Neural crest cell (in vitro differentiated cells): ENCODE data around the gene PDGFA. TPM values are rescaled to one million over a fixed set of nuclear protein-coding genes. Genes with fewer than 3 reads are reported as not detected.
"Not testable (repeated sequence)": the region's sequence is repeated elsewhere in the genome, so short reads cannot be mapped to it uniquely, and the experiment has no call there.

ENCODE experiments used
- DNase-seq: peaks from one replicate; pipeline ENCODE4 v3.0.0; 2021; ENCODE audit warnings: low read depth, mixed read lengths, low spot score
- H3K27ac Mint-ChIP-seq: one replicate; pipeline ENCODE4 v1.8.0; 2021; ENCODE audit warnings: mild to moderate bottlenecking, mixed read lengths; ENCODE audit not compliant: unreplicated experiment
- H3K27me3 Mint-ChIP-seq: 2 replicates; pipeline ENCODE4 v1.8.0; 2021; ENCODE audit warnings: low read depth, mild to moderate bottlenecking, mixed read lengths
- H3K36me3 Mint-ChIP-seq: 2 replicates; pipeline ENCODE4 v1.8.0; 2021; ENCODE audit warnings: low read depth, mild to moderate bottlenecking, mixed read lengths
- H3K4me1 Mint-ChIP-seq: 2 replicates; pipeline ENCODE4 v1.8.0; 2021; ENCODE audit warnings: mixed read lengths
- H3K4me3 Mint-ChIP-seq: one replicate; pipeline ENCODE4 v1.8.0; 2021; ENCODE audit warnings: mild to moderate bottlenecking, mixed read lengths
- H3K9me3 Mint-ChIP-seq: 2 replicates; pipeline ENCODE4 v1.8.0; 2021; ENCODE audit warnings: mixed read lengths
- total RNA-seq: library from RNA; stranded (reverse); gene quantifications from 2 replicates; pipeline ENCODE4 v1.2.1, GENCODE V29; 2021
- TF ChIP-seq, protein P1 (sequence below): fragments of 200-600 bp; sonication (generic); conservative IDR thresholded peaks from 2 replicates; pipeline ENCODE4 v1.5.0; 2021; ENCODE audit warnings: antibody characterized with exemption, mild to moderate bottlenecking

Gene PDGFA
- total RNA-seq, 1 donor from 2014 or later = 0.82 TPM

- H3K27me3 Mint-ChIP-seq = no peaks in the 10 kb centered on the region
- TF ChIP-seq, protein P1, sequence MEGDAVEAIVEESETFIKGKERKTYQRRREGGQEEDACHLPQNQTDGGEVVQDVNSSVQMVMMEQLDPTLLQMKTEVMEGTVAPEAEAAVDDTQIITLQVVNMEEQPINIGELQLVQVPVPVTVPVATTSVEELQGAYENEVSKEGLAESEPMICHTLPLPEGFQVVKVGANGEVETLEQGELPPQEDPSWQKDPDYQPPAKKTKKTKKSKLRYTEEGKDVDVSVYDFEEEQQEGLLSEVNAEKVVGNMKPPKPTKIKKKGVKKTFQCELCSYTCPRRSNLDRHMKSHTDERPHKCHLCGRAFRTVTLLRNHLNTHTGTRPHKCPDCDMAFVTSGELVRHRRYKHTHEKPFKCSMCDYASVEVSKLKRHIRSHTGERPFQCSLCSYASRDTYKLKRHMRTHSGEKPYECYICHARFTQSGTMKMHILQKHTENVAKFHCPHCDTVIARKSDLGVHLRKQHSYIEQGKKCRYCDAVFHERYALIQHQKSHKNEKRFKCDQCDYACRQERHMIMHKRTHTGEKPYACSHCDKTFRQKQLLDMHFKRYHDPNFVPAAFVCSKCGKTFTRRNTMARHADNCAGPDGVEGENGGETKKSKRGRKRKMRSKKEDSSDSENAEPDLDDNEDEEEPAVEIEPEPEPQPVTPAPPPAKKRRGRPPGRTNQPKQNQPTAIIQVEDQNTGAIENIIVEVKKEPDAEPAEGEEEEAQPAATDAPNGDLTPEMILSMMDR = no peak
- no peaks in the 10 kb centered on the region for H3K4me1 Mint-ChIP-seq
- H3K4me3 Mint-ChIP-seq = no peak overlapping the region
- H3K27ac Mint-ChIP-seq = no peak overlapping the region
- DNase-seq = no peak
- no peaks in the 10 kb centered on the region for H3K9me3 Mint-ChIP-seq
- no peaks in the 10 kb centered on the region for H3K36me3 Mint-ChIP-seq
These were observed 36.0 kb upstream of the PDGFA start for GRCh38 chr7:555551-556160.

GRCh38 chr7:553636-554111, 34.0 kb upstream of the PDGFA start:
- Mint-ChIP-seq H3K4me3 (no peak overlapping the region), H3K36me3 (no peaks in the 10 kb centered on the region), H3K4me1 (no peaks in the 10 kb centered on the region), H3K27ac (no peak overlapping the region), H3K27me3 (no peaks in the 10 kb centered on the region), H3K9me3 (no peaks in the 10 kb centered on the region)
- no peak for DNase-seq
- TF ChIP-seq, protein P1 = no peak

GRCh38 chr7:552868-553635, 33.4 kb upstream of the PDGFA start:
- Mint-ChIP-seq H3K4me3 (no peak overlapping the region), H3K9me3 (no peaks in the 10 kb centered on the region), H3K27me3 (no peaks in the 10 kb centered on the region), H3K27ac (no peak overlapping the region), H3K4me1 (no peaks in the 10 kb centered on the region), H3K36me3 (no peaks in the 10 kb centered on the region)
- DNase-seq = no peak
- TF ChIP-seq, protein P1 = no peak

DNA sequence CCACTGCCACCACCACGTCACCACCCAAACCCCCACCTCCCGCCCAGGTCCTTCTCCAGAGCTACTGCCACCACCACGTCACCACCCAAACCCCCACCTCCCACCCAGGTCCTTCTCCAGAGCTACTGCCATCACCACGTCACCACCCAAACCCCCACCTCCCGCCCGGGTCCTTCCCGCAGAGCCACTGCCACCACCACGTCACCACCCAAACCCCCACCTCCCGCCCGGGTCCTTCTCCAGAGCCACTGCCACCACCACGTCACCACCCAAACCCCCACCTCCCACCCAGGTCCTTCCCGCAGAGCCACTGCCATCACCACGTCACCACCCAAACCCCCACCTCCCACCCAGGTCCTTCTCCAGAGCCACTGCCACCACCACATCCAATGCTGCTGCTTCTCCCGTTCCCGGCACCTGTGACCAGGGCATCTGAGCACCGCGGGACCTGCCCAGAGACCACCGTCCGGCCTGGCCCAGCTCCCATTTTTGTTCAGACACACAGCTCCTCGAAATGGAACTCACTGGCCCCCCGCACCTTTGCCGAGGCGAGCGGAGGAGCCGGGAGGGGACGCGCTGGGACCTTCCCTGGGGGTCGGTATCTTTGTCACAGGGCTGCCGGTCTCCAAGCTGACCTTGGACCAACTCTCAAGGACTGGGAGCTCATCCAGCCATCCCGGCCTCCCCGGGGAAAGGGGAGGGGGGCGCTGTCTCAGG, 32.7 kb upstream of the PDGFA start:
- H3K27ac Mint-ChIP-seq, DNase-seq, H3K36me3 Mint-ChIP-seq, H3K27me3 Mint-ChIP-seq, H3K4me3 Mint-ChIP-seq, H3K9me3 Mint-ChIP-seq, H3K4me1 Mint-ChIP-seq: not testable (repeated sequence)

DNA sequence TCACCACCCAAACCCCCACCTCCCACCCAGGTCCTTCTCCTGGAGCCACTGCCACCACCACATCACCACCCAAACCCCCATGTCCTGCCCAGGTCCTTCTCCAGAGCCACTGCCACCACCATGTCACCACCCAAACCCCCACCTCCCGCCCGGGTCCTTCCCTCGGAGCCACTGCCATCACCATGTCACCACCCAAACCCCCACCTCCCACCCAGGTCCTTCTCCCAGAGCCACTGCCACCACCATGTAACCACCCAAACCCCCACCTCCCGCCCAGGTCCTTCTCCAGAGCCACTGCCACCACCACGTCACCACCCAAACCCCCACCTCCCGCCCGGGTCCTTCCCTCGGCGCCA, 31.9 kb upstream of the PDGFA start:
- not testable (repeated sequence) for H3K27me3 Mint-ChIP-seq, H3K27ac Mint-ChIP-seq, H3K4me3 Mint-ChIP-seq, DNase-seq, H3K4me1 Mint-ChIP-seq, H3K9me3 Mint-ChIP-seq, H3K36me3 Mint-ChIP-seq

DNA sequence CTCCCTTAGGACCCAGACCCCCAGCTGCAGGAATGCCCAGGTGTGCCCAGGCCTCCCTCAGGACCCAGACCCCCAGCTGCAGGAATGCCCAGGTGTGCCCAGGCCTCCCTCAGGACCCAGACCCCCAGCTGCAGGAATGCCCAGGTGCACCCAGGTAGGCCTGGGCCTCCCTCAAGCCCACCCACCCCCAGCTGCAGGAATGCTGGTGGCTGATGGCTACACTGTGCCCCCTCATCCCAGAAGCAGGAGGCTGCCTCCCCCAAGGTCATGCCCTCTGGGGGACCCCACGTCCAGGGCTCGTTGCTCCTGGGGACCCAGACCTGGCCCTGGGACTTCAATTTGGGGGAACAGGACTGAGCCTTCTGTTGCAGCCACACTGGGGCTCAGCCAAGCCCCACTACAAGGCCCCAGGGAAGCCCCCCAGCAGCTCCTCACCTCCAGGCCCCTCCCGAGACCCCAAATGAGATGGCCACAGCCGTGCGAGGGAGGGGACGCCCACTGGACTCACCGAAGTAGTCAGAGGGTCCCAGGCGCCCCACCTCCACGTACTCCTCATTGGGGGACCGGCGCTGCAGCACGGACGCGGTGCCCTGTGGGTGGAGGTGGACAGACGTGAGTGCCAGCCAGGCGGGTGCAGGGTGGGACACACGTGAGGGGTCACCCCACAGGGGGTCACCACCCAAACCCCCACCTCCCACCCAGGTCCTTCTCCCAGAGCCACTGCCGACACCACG, 31.4 kb upstream of the PDGFA start:
- Mint-ChIP-seq H3K36me3 (no peaks in the 10 kb centered on the region), H3K27me3 (no peaks in the 10 kb centered on the region), H3K4me1 (no peaks in the 10 kb centered on the region), H3K4me3 (no peak overlapping the region), H3K9me3 (no peaks in the 10 kb centered on the region), H3K27ac (no peak overlapping the region)
- DNase-seq = no peak
- TF ChIP-seq, protein P1 = no peak
